SH-SY5Y (cell line): ENCODE measurements around the gene DPP6.

Experiments
- GATA2 ChIP-seq: IDR thresholded peaks from 2 replicates; pipeline ENCODE4 v1.6.1; 2011; ENCODE audit warnings: mild to moderate bottlenecking, low read depth, low read length
- GATA3 ChIP-seq: IDR thresholded peaks from 2 replicates; pipeline ENCODE4 v1.6.1; 2011; ENCODE audit warnings: low read depth, mild to moderate bottlenecking, low read length, moderate library complexity

GRCh38 chr7:154412105-154412504, 359.9 kb downstream of the DPP6 start:
- TF ChIP-seq GATA2 (no peak), GATA3 (no peak)
